GM13977 (cell line): Measurements from ENCODE around the gene NLGN2.

Experiments used
- DNase-seq: peaks from one replicate; pipeline ENCODE4 v3.0.0; 2012; ENCODE audit warnings: low spot score
- CTCF ChIP-seq: IDR thresholded peaks from 2 replicates; pipeline ENCODE4 v1.5.1; 2012; ENCODE audit warnings: mild to moderate bottlenecking, control low read depth; ENCODE audit not compliant: insufficient read depth; ENCODE audit errors: extremely low read depth, missing control alignments
- in situ Hi-C: fragments of 300-500 bp; cut with MboI; formaldehyde crosslinking; loops from one replicate; pipeline ENCODE4 v1.12.0; 2022; ENCODE audit warnings: low sequenced_read_pairs, low pct_unique_long_range_greater_than_20kb, mixed read lengths, inconsistent platforms; ENCODE audit not compliant: unreplicated experiment

The NLGN2 gene

GRCh38 chr17:7407082-7407481 is 563 bp upstream of the NLGN2 start:
- TF ChIP-seq CTCF, result no peak
- DNase-seq, result no peak
- in situ Hi-C loops, result no loop called here

GRCh38 chr17:7408252-7408727 is 645 bp downstream of the NLGN2 start:
- DNase-seq, result no peak
- no peak for TF ChIP-seq CTCF
- in situ Hi-C loops, result no loop called here

- in situ Hi-C loops, result no loop called here
- no peak for TF ChIP-seq CTCF
- no peak for DNase-seq
These were observed 1.2 kb downstream of the NLGN2 start for GRCh38 chr17:7408863-7409262.

GRCh38 chr17:7409716-7410115 is 2.1 kb downstream of the NLGN2 start:
- no peak for TF ChIP-seq CTCF
- in situ Hi-C loops, result no loop called here

GRCh38 chr17:7410634-7411426 is 3.2 kb downstream of the NLGN2 start:
- TF ChIP-seq CTCF, result no peak
- DNase-seq, result no peak
- in situ Hi-C loops, result no loop called here

More at GRCh38 chr17:7409716-7410115, 2.1 kb downstream of the NLGN2 start:
- DNase-seq, result no peak

- no peak for DNase-seq
- in situ Hi-C loops, result no loop called here
These were observed 3.7 kb downstream of the NLGN2 start for GRCh38 chr17:7411427-7411750.

More at GRCh38 chr17:7411427-7411750, 3.7 kb downstream of the NLGN2 start:
- no peak for TF ChIP-seq CTCF
